Adrenal gland (tissue), 12 donors: ENCODE measurements around the gene ECT2. TPM values are rescaled to one million over a fixed set of nuclear protein-coding genes. Genes with fewer than 3 reads are reported as not detected.

Experiments used
- DNase-seq, 7 donors: peaks; one replicate each; pipeline ENCODE4 v3.0.0-alpha.2; 2019 to 2020
- H3K27ac ChIP-seq, 5 donors: fragments of 200-600 bp; sonication (generic) in 4 of 5; 1 replicate in 3 of 5; 2 replicates in 2 of 5; pipeline versions ENCODE4 v1.5.1 to v1.8.0; 2016 to 2020; ENCODE audit warnings: mild to moderate bottlenecking in 1 of 5
- H3K27me3 ChIP-seq: fragments of 200-600 bp; 2 replicates; pipeline ENCODE4 v1.8.0; 2021
- H3K36me3 ChIP-seq, 2 donors: fragments of 200-600 bp; replicated peaks in 1 of 2; 1 replicate in 1 of 2; 2 replicates in 1 of 2; pipeline versions ENCODE4 v1.5.1 to v1.8.0; 2018 to 2022
- H3K4me1 ChIP-seq, 2 donors: fragments of 200-600 bp; replicated peaks in 1 of 2; 1 replicate in 1 of 2; 2 replicates in 1 of 2; pipeline versions ENCODE4 v1.5.1 to v1.8.0; 2018 to 2021
- H3K4me3 ChIP-seq, 4 donors: fragments of 200-600 bp; sonication (generic) in 3 of 4; one replicate each; pipeline ENCODE4 v1.5.1; 2016 to 2018
- H3K9me3 ChIP-seq, 3 donors: fragments of 200-600 bp; sonication (generic) in 1 of 3; replicated peaks in 1 of 3; 1 replicate in 2 of 3; 2 replicates in 1 of 3; pipeline versions ENCODE4 v1.5.1 to v1.8.0; 2016 to 2021
- POLR2A ChIP-seq, 2 donors: fragments of 450-650 bp; IDR thresholded peaks; one replicate each; pipeline ENCODE4 v1.6.1; 2017; ENCODE audit warnings: antibody characterized with exemption in 2 of 2, mild to moderate bottlenecking in 2 of 2, moderate library complexity in 1 of 2
- WGBS, 4 donors: extraction: QIAGEN DNeasy Blood & Tissue Kit in 2 of 4; methylation state at CpG; one replicate each; pipeline versions ENCODE4 v1.1.5 to v1.1.7; 2013 to 2017; 5-methylcytosine and 5-hydroxymethylcytosine counted together
- intact Hi-C, 2 donors: fragments of 100-400 bp; cut with DNase I; formaldehyde crosslinking; loops; one replicate each; pipeline versions ENCODE4 v1.14.1 to v1.15.0; 2022 to 2023
- polyA plus RNA-seq, 3 donors: library from polyadenylated mRNA; stranded (reverse); fragments of 200-250 nt in 2 of 3; fragments of 350-450 nt in 1 of 3; fragmentation: Illumina TruSeq in 1 of 3; extraction: RNeasy Lipid Tissue Mini Kit (QIAGEN cat#74804) in 1 of 3; gene quantifications; one replicate each; pipeline ENCODE4 v1.2.3, GENCODE V29; 2013 to 2014
- total RNA-seq, 9 donors: library from RNA; depleted of rRNA in 4 of 9; stranded (reverse); fragments of >200 nt in 4 of 9; fragments of 120-200 nt in 1 of 9; fragmentation: NEBNext Ultra II Directional in 1 of 9; extraction: Animal tissue kit (Norgen Biotek cat#: 25700) in 1 of 9; gene quantifications; one replicate each; pipeline versions ENCODE4 v1.1.0 to v1.2.4, GENCODE V29; 2013 to 2023
- TF ChIP-seq, protein P1 (sequence below), 6 experiments: fragments of 450-650 bp in 4 of 6; fragments of 200-600 bp in 2 of 6; sonication (generic) in 1 of 6; IDR thresholded peaks; 1 replicate in 5 of 6; 2 replicates in 1 of 6; pipeline versions ENCODE4 v1.5.1 to v1.8.0; 2016 to 2021; ENCODE audit warnings: antibody characterized with exemption in 6 of 6, mild to moderate bottlenecking in 2 of 6, moderate library complexity in 1 of 6
- donor health status: healthy with polysubstance abuse.
- donor health status: Bipolar disorder and iron deficiency.
- donor health status: DM: yes; HTN: yes; CAD: no.
- donor health status: DM: no; HTN: no; CAD: no.
- donor health status: DM: no; HTN: no; CAD: no.
- donor health status: DM: yes; HTN: yes; CAD: no.

Gene ECT2
- total and polyA plus RNA-seq, 12 donors: 1.4 to 19.7 (median 6.5) TPM

GRCh38 chr3:172836390-172836997 is 86.0 kb downstream of the ECT2 start:
- intact Hi-C loops: loop anchor here (5.0 to 10.0 kb wide), 2 partner anchors 208 to 211 kb away; no protein-coding TSS in a partner anchor
- TF ChIP-seq POLR2A (IDR thresholded peaks at IDR 0.05): no peak
- TF ChIP-seq, protein P1, sequence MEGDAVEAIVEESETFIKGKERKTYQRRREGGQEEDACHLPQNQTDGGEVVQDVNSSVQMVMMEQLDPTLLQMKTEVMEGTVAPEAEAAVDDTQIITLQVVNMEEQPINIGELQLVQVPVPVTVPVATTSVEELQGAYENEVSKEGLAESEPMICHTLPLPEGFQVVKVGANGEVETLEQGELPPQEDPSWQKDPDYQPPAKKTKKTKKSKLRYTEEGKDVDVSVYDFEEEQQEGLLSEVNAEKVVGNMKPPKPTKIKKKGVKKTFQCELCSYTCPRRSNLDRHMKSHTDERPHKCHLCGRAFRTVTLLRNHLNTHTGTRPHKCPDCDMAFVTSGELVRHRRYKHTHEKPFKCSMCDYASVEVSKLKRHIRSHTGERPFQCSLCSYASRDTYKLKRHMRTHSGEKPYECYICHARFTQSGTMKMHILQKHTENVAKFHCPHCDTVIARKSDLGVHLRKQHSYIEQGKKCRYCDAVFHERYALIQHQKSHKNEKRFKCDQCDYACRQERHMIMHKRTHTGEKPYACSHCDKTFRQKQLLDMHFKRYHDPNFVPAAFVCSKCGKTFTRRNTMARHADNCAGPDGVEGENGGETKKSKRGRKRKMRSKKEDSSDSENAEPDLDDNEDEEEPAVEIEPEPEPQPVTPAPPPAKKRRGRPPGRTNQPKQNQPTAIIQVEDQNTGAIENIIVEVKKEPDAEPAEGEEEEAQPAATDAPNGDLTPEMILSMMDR (IDR thresholded peaks at IDR 0.05): peak; percentile 51 to 76 (median 69)
- Histone ChIP-seq H3K27me3 (no peaks in the 10 kb centered on the region), H3K9me3 (no peaks in the 10 kb centered on the region), H3K27ac (no peak overlapping the region), H3K4me1 (no peaks in the 10 kb centered on the region), H3K36me3 (no peaks in the 10 kb centered on the region), H3K4me3 (no peak overlapping the region)
- WGBS, 4 donors: 42 to 47% (median 45%) methylated on average over 6 of the region's 6 CpGs
- DNase-seq: peak; percentile 45 to 80 (median 66)

DNA sequence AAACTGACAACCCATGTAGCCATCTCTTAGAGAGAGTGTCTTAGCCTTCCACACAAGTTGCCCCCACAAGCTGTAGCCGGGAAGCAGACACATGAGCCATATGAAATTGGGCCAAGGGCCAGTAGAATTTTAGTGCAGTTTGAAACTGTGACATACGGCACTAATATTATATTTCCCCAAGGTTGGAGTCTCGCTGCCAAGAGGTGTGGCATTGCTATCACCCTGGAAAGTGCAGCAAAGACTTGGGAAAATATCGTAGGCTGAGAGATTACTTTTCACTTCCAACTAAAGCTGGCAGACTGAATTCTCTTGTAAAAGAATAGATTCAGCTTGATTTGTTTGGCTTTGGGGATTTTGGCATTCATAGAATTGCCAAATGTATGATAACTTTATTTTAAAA is 89.2 kb downstream of the ECT2 start:
- H3K27ac ChIP-seq: no peak overlapping the region
- no peaks in the 10 kb centered on the region for H3K4me1 ChIP-seq
- H3K9me3 ChIP-seq: no peaks in the 10 kb centered on the region
- TF ChIP-seq, protein P1 (IDR thresholded peaks at IDR 0.05): no peak
- TF ChIP-seq POLR2A (IDR thresholded peaks at IDR 0.05): no peak
- no peaks in the 10 kb centered on the region for H3K27me3 ChIP-seq
- no peak for DNase-seq
- WGBS, 4 donors: 22 to 55% (median 46%) methylated on average over 3 to 4 of the region's 4 CpGs
- H3K36me3 ChIP-seq: no peaks in the 10 kb centered on the region
- no peak overlapping the region for H3K4me3 ChIP-seq
- intact Hi-C loops: loop anchor here (5.0 to 10.0 kb wide), 2 partner anchors 205 to 208 kb away; no protein-coding TSS in a partner anchor

DNA sequence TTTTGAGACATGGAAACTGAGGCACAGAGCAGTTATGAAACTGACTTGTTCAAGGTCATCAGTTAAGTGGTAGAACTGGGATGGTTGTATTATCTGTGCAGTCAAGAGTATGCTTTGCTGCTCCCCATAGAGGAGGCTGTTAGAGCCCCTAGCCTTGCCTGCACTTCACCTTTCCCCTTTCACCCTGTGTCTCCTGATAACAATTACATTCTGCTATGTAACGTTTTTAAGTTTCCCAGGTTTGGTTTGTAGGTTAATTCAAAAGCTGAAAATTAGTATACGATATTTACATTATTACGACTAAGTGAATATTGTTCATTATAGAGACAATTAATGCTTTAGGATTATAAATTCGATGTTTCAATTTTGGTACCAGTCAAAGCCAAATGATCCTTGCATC is 89.9 kb downstream of the ECT2 start:
- H3K27me3 ChIP-seq: no peaks in the 10 kb centered on the region
- DNase-seq: no peak
- 74 to 78% (median 74%) methylated on average over 4 of the region's 4 CpGs for WGBS, 4 donors
- H3K27ac ChIP-seq: no peak overlapping the region
- TF ChIP-seq POLR2A (IDR thresholded peaks at IDR 0.05): no peak
- TF ChIP-seq, protein P1 (IDR thresholded peaks at IDR 0.05): no peak
- intact Hi-C loops: no loop called here
- H3K36me3 ChIP-seq: no peaks in the 10 kb centered on the region
- H3K4me3 ChIP-seq: no peak overlapping the region
- H3K9me3 ChIP-seq: no peaks in the 10 kb centered on the region
- H3K4me1 ChIP-seq: no peaks in the 10 kb centered on the region

GRCh38 chr3:172840913-172841312 is 90.4 kb downstream of the ECT2 start:
- no peak overlapping the region for H3K4me3 ChIP-seq
- no peak for DNase-seq
- no peak overlapping the region for H3K27ac ChIP-seq

More at GRCh38 chr3:172840913-172841312, 90.4 kb downstream of the ECT2 start:
- intact Hi-C loops: no loop called here
- TF ChIP-seq POLR2A (IDR thresholded peaks at IDR 0.05): no peak
- TF ChIP-seq, protein P1 (IDR thresholded peaks at IDR 0.05): no peak
- Histone ChIP-seq H3K4me1 (no peaks in the 10 kb centered on the region), H3K36me3 (no peaks in the 10 kb centered on the region), H3K27me3 (no peaks in the 10 kb centered on the region), H3K9me3 (no peaks in the 10 kb centered on the region)
- 42 to 50% (median 44%) methylated on average over 4 of the region's 4 CpGs for WGBS, 4 donors
